HFF-Myc (cell line): ENCODE data around the gene INPP5A.
"Not testable (repeated sequence)": the region's sequence is repeated elsewhere in the genome, so short reads cannot be mapped to it uniquely, and the experiment has no call there.

ENCODE experiments used
- DNase-seq: peaks from one replicate; pipeline ENCODE4 v3.0.0-alpha.2; 2011; ENCODE audit warnings: low read depth; ENCODE audit errors: extremely low read depth
- H3K4me3 ChIP-seq: replicated peaks from 2 replicates; pipeline ENCODE4 v1.5.1; 2011; ENCODE audit warnings: low read depth, mild to moderate bottlenecking, control low read depth, low read length
- CTCF ChIP-seq: IDR thresholded peaks from 2 replicates; pipeline ENCODE4 v1.5.1; 2012; ENCODE audit warnings: mild to moderate bottlenecking, low read depth, low read length, control low read depth; ENCODE audit errors: missing control alignments

Gene INPP5A

GRCh38 chr10:132597654-132598053, 60.1 kb downstream of the INPP5A start:
- DNase-seq: no peak
- TF ChIP-seq CTCF: no peak
- no peak overlapping the region for H3K4me3 ChIP-seq

GRCh38 chr10:132599023-132599618, 61.5 kb downstream of the INPP5A start:
- not testable (repeated sequence) for DNase-seq, H3K4me3 ChIP-seq

DNA sequence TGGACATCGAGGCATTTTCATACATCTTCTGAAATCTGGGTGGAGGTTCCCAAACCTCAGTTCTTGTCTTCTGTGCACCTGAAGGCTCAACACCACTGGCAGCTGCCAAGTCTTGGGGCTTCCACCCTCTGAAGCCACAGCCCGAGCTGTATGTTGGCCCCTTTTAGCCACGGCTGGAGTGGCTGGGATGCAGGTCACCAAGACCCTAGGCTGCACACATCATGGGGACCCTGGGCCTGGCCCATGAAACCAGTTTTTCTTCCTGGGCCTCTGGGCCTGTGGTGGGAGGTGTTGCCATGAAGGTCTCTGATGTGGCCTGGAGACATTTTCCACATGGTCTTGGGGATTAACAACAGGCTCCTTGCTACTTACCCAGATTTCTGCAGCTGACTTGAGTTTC, 62.1 kb downstream of the INPP5A start:
- TF ChIP-seq CTCF: no peak

GRCh38 chr10:132600416-132600815, 62.8 kb downstream of the INPP5A start:
- no peak overlapping the region for H3K4me3 ChIP-seq
- no peak for TF ChIP-seq CTCF
- no peak for DNase-seq

More for the DNA sequence above, 62.1 kb downstream of the INPP5A start:
- no peak for DNase-seq
- H3K4me3 ChIP-seq: no peak overlapping the region

DNA sequence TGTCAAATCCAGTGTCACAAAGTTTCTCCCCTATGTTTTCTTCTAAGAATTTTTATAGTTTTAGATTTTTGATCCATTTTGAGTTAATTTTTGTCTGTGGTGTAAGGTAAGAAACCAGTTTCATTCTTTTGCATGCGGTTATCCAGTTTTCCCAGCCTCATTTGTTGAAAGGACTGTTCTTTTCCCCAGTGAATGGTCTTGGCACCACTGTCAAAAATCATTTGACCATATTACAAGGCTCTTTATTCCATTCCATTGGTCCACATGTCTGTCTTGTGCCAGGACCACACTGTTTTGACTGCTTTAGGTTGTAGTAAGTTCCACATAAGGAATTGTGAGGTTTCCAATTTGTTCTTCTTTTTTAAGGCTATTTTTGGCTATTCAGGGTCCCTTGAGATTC, 64.0 kb downstream of the INPP5A start:
- no peak for TF ChIP-seq CTCF
- no peak overlapping the region for H3K4me3 ChIP-seq
- no peak for DNase-seq

GRCh38 chr10:132602614-132603013, 65.0 kb downstream of the INPP5A start:
- DNase-seq: no peak
- no peak for TF ChIP-seq CTCF
- H3K4me3 ChIP-seq: no peak overlapping the region

DNA sequence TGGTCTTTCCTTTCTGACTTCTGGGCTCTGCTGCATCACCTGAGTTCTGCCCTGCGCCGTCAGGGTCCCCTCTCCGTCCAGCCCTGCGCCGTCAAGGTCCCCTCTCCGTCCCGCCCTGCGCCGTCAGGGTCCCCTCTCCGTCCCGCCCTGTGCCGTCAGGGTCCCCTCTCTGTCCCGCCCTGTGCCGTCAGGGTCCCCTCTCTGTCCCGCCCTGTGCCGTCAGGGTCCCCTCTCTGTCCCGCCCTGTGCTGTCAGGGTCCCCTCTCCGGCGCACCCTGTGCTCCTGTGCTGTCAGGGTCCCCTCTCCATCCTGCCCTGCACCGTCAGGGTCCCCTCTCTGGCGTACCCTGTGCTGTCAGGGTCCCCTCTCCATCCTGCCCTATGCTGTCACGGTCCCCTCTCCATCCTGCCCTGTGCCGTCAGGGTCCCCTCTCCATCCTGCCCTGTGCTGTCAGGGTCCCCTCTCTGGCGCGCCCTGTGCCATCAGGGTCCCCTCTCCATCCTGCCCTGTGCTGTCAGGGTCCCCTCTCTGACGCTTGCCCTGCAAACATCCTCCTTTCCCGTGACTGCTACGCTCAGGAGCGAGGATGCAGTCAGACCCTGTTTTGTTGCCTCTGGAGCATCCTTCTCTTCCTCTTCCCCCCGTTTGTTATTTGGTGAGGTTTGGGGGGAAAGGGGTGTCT, 66.4 kb downstream of the INPP5A start:
- H3K4me3 ChIP-seq: no peak overlapping the region
- no peak for TF ChIP-seq CTCF
- no peak for DNase-seq
